Measurements from ENCODE around the gene HFE.

DNA sequence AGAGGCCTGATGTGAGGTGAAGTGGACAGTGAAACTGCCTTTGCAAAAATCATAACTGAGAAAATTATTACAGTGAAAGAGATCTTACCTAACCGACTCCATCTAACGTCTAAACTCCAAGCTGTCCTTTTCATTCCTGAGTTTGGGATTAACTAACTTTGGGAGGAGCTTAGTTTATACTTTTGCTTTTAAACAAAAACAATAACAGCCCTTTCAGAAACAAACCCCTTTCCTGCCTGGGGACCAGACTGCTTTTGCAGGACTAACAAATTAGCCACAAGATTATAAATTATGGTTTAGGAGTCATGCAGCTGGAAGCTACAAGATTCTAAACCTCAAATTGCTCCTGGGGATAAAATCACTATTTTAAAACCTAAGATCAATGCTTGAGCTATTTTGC lies 38.6 kb upstream of the HFE start:
- TF ChIP-seq, protein P1, sequence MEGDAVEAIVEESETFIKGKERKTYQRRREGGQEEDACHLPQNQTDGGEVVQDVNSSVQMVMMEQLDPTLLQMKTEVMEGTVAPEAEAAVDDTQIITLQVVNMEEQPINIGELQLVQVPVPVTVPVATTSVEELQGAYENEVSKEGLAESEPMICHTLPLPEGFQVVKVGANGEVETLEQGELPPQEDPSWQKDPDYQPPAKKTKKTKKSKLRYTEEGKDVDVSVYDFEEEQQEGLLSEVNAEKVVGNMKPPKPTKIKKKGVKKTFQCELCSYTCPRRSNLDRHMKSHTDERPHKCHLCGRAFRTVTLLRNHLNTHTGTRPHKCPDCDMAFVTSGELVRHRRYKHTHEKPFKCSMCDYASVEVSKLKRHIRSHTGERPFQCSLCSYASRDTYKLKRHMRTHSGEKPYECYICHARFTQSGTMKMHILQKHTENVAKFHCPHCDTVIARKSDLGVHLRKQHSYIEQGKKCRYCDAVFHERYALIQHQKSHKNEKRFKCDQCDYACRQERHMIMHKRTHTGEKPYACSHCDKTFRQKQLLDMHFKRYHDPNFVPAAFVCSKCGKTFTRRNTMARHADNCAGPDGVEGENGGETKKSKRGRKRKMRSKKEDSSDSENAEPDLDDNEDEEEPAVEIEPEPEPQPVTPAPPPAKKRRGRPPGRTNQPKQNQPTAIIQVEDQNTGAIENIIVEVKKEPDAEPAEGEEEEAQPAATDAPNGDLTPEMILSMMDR (IDR thresholded peaks at IDR 0.05), result no peak
- TF ChIP-seq POLR2A (IDR thresholded peaks at IDR 0.05), result no peak

All from heart left ventricle (tissue), 13 donors.